Superior temporal gyrus (tissue), 1 donor: ENCODE measurements around the gene ADIPOQ.
"Not testable (repeated sequence)": the region's sequence is repeated elsewhere in the genome, so short reads cannot be mapped to it uniquely, and the experiment has no call there.

Source experiments
- DNase-seq: peaks from one replicate; pipeline ENCODE4 v3.0.0-alpha.2; 2016; ENCODE audit errors: extremely low spot score

The ADIPOQ gene

DNA sequence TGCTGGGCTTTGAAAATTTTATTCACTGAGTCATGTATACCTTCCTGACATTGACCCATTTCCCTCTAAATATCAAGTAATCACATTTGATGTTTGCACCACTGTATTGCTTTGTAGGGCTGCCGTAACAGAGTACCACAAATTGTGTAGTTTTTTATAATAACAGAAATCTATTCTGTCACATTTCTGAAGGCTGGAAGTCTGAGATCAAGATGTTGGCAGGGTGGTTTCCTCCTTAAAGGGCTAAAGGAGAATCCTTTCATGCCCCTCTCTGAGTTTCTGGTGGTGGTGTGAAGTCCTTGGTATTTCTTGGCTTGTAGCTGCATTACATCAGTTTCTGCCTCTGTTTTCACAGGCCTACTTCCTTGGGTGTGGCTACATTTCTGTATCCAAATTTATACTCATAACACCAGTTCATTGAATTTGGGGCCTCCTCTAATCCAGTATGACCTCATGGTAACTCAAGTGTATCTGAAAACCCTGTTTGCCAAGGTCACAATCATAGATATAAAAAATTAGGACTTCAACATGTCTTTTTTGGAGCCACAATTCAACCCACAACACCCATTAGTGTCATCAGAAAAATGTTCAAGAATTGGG, 58.7 kb downstream of the ADIPOQ start:
- no peak for DNase-seq

GRCh38 chr3:186902154-186902553, 59.6 kb downstream of the ADIPOQ start:
- no peak for DNase-seq

- no peak for DNase-seq
These were observed 60.2 kb downstream of the ADIPOQ start for GRCh38 chr3:186902713-186903112.

DNA sequence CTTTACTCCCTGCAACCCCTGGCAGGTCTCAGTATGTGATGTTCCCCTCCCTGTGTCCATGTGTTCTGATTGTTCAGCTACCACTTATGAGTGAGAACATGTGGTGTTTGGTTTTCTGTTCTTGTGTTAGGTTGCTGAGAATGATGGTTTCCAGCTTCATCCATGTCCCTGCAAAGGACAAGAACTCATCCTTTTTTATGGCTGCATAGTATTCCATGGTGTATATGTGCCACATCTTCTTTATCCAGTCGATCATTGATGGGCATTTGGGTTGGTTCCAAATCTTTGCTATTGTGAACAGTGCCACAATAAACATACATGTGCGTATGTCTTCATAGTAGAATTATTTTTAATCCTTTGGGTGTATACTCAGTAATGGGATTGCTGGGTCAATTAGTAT, 61.2 kb downstream of the ADIPOQ start:
- DNase-seq, result not testable (repeated sequence)

GRCh38 chr3:186907075-186907474, 64.6 kb downstream of the ADIPOQ start:
- not testable (repeated sequence) for DNase-seq
